ENCODE measurements around the gene STUM. TPM values are rescaled to one million over a fixed set of nuclear protein-coding genes. Genes with fewer than 3 reads are reported as not detected.

Gene STUM
- polyA plus RNA-seq, 1 of the 3 experiments (the other 2 are of a cell fraction) = not detected

- 83% methylated on average over 2 of the region's 2 CpGs for WGBS (ENCODE audit: low lambda C conversion rate)
- Histone ChIP-seq H3K4me2 (no peak overlapping the region), H3K9me2 (no peaks in the 10 kb centered on the region), H3K27ac (ENCODE audit: low read depth in 2 of 2, low read length in 1 of 2) (no peak overlapping the region), H3K4me1 (ENCODE audit: control insufficient read depth in 1 of 2, insufficient read depth in 2 of 2, low read depth in 1 of 2, low read length in 1 of 2) (no peaks in the 10 kb centered on the region), H4K20me1 (ENCODE audit: insufficient read depth) (no peaks in the 10 kb centered on the region), H3K9me3 (no peaks in the 10 kb centered on the region), H3K4me3 (ENCODE audit: low read depth in 2 of 2, low read length in 1 of 2) (no peak overlapping the region), H3K79me2 (ENCODE audit: insufficient read depth) (no peaks in the 10 kb centered on the region), H3K36me3 (replicated peaks in 1 of 2; ENCODE audit: control insufficient read depth in 1 of 2, insufficient read depth in 2 of 2, low read length in 1 of 2) (no peaks in the 10 kb centered on the region), H3F3A (replicated peaks; ENCODE audit: insufficient read depth) (no peaks in the 10 kb centered on the region), H2AFZ (ENCODE audit: low read depth) (no peak overlapping the region), H3K27me3 (ENCODE audit: insufficient read depth) (peaks cover 9% of the 10 kb centered on the region; the same call in 1 of the 2 replicates), H3K9ac (no peak overlapping the region)
- DNase-seq = no peak
- ChIA-PET CTCF (interaction anchor here (1.5 to 3.6 kb wide), 2 partner anchors 12 to 15 kb away, joined by 5 to 18 read pairs; no protein-coding TSS in a partner anchor), POLR2A (no interaction called here)
- TF ChIP-seq SIN3A (IDR thresholded peaks at IDR 0.05; ENCODE audit: borderline replicate concordance, low read depth, low read length) (no peak), POLR2AphosphoS5 (IDR thresholded peaks at IDR 0.05; ENCODE audit: low read depth, low read length) (no peak), EP300 (IDR thresholded peaks at IDR 0.05; ENCODE audit: borderline replicate concordance in 1 of 2, low read depth in 1 of 2, low read length in 1 of 2) (no peak), PBX3 (IDR thresholded peaks at IDR 0.05) (no peak), YY1 (IDR thresholded peaks at IDR 0.05; ENCODE audit: low read depth) (no peak), ELF1 (IDR thresholded peaks at IDR 0.05) (no peak), RXRA (IDR thresholded peaks at IDR 0.05; ENCODE audit: borderline replicate concordance, low read depth) (no peak), CTCF (IDR thresholded peaks at IDR 0.05) (no peak), NFIC (IDR thresholded peaks at IDR 0.05; ENCODE audit: borderline replicate concordance) (no peak), CHD2 (IDR thresholded peaks at IDR 0.05; ENCODE audit: low read length, partially characterized antibody) (no peak), RCOR1 (IDR thresholded peaks at IDR 0.05; ENCODE audit: low read length) (no peak), RAD21 (IDR thresholded peaks at IDR 0.05; ENCODE audit: low read length) (no peak), IRF3 (IDR thresholded peaks at IDR 0.05; ENCODE audit: low read depth, low read length) (no peak), RFX5 (IDR thresholded peaks at IDR 0.05; ENCODE audit: low read length) (no peak), NRF1 (IDR thresholded peaks at IDR 0.05; ENCODE audit: low read depth, low read length) (no peak), SMC3 (IDR thresholded peaks at IDR 0.05; ENCODE audit: low read depth, low read length) (no peak), TEAD4 (IDR thresholded peaks at IDR 0.05; ENCODE audit: borderline replicate concordance, insufficient read depth) (no peak), FOSL2 (IDR thresholded peaks at IDR 0.05; ENCODE audit: borderline replicate concordance, low read depth) (no peak)
Observed at GRCh38 chr1:226532553-226532952, 16.0 kb upstream of the STUM start.
